HEK293 (cell line): ENCODE results near the gene BCDIN3D.
A peak's percentile ranks its signal among the peaks of the same experiment; 100 is the strongest.

Experiments
- AEBP2 ChIP-seq: fragments of 450-650 bp; formaldehyde crosslinking; IDR thresholded peaks from 2 replicates; pipeline ENCODE4 v1.5.1; 2016; ENCODE audit warnings: missing biosample characterization, missing genetic modification characterization, borderline replicate concordance
- ELK4 ChIP-seq: IDR thresholded peaks from 2 replicates; pipeline ENCODE4 v1.6.1; 2011; ENCODE audit warnings: mild to moderate bottlenecking, low read depth, low read length, borderline replicate concordance
- GLIS2 ChIP-seq: fragments of 450-650 bp; formaldehyde crosslinking; IDR thresholded peaks from 2 replicates; pipeline ENCODE4 v1.5.1; 2016; ENCODE audit warnings: missing biosample characterization, missing genetic modification characterization
- HOXD13 ChIP-seq: sonication (generic); formaldehyde crosslinking; IDR thresholded peaks from 2 replicates; pipeline ENCODE4 v1.8.0; 2022; ENCODE audit warnings: missing genetic modification reagents, borderline replicate concordance
- INSM2 ChIP-seq: fragments of 450-650 bp; formaldehyde crosslinking; IDR thresholded peaks from 2 replicates; pipeline ENCODE4 v1.5.1; 2016; ENCODE audit warnings: missing biosample characterization, missing genetic modification characterization
- KLF9 ChIP-seq: fragments of 450-650 bp; formaldehyde crosslinking; IDR thresholded peaks from 2 replicates; pipeline ENCODE4 v1.5.1; 2016; ENCODE audit warnings: missing biosample characterization, missing genetic modification characterization, low read depth
- MYNN ChIP-seq: fragments of 450-650 bp; formaldehyde crosslinking; IDR thresholded peaks from 2 replicates; pipeline ENCODE4 v1.5.1; 2016; ENCODE audit warnings: missing biosample characterization, missing genetic modification characterization, borderline replicate concordance
- ZIC2 ChIP-seq: fragments of 450-650 bp; formaldehyde crosslinking; IDR thresholded peaks from 2 replicates; pipeline ENCODE4 v1.5.1; 2016; ENCODE audit warnings: missing biosample characterization, missing genetic modification characterization
- ZNF211 ChIP-seq: fragments of 450-650 bp; formaldehyde crosslinking; IDR thresholded peaks from 2 replicates; pipeline ENCODE4 v1.5.1; 2016; ENCODE audit warnings: low read depth, missing biosample characterization, missing genetic modification characterization
- ZNF274 ChIP-seq, 2 experiments: fragments of 200-500 bp in 1 of 2; fragments of 450-650 bp in 1 of 2; sonication (Bioruptor generic) in 1 of 2; formaldehyde crosslinking in 1 of 2; IDR thresholded peaks; 2 replicates each; pipeline versions ENCODE4 v1.5.1 to v1.6.1; 2014 to 2016; ENCODE audit warnings: borderline replicate concordance in 1 of 2, inconsistent platforms in 1 of 2, low read length in 1 of 2, missing biosample characterization in 1 of 2, missing genetic modification characterization in 1 of 2
- ZNF292 ChIP-seq: fragments of 450-650 bp; formaldehyde crosslinking; IDR thresholded peaks from 2 replicates; pipeline ENCODE4 v1.5.1; 2016; ENCODE audit warnings: low read depth, missing biosample characterization, missing genetic modification characterization, borderline replicate concordance
- ZNF416 ChIP-seq: fragments of 450-650 bp; formaldehyde crosslinking; IDR thresholded peaks from 2 replicates; pipeline ENCODE4 v1.5.1; 2016; ENCODE audit warnings: missing biosample characterization, missing genetic modification characterization
- ZNF473 ChIP-seq: fragments of 450-650 bp; formaldehyde crosslinking; IDR thresholded peaks from 2 replicates; pipeline ENCODE4 v1.5.1; 2017; ENCODE audit warnings: missing biosample characterization, missing genetic modification characterization
- ZNF501 ChIP-seq: fragments of 450-650 bp; formaldehyde crosslinking; IDR thresholded peaks from 2 replicates; pipeline ENCODE4 v1.5.1; 2016; ENCODE audit warnings: missing biosample characterization, missing genetic modification characterization
- ZNF513 ChIP-seq: fragments of 450-650 bp; IDR thresholded peaks from 2 replicates; pipeline ENCODE4 v1.5.1; 2018; ENCODE audit warnings: missing biosample characterization, missing genetic modification characterization
- ZNF514 ChIP-seq: fragments of 450-650 bp; formaldehyde crosslinking; IDR thresholded peaks from 2 replicates; pipeline ENCODE4 v1.5.1; 2016; ENCODE audit warnings: missing biosample characterization, missing genetic modification characterization
- ZNF521 ChIP-seq: fragments of 450-650 bp; formaldehyde crosslinking; IDR thresholded peaks from 2 replicates; pipeline ENCODE4 v1.5.1; 2017; ENCODE audit warnings: missing biosample characterization, mild to moderate bottlenecking, missing genetic modification characterization
- ZNF529 ChIP-seq: fragments of 450-650 bp; formaldehyde crosslinking; IDR thresholded peaks from 2 replicates; pipeline ENCODE4 v1.5.1; 2017; ENCODE audit warnings: missing genetic modification characterization, missing biosample characterization; ENCODE audit not compliant: insufficient replicate concordance
- ZNF530 ChIP-seq: fragments of 450-650 bp; formaldehyde crosslinking; IDR thresholded peaks from 2 replicates; pipeline ENCODE4 v1.5.1; 2016; ENCODE audit warnings: low read depth, missing biosample characterization, missing genetic modification characterization
- ZNF560 ChIP-seq: fragments of 450-650 bp; formaldehyde crosslinking; IDR thresholded peaks from 2 replicates; pipeline ENCODE4 v1.5.1; 2017; ENCODE audit warnings: missing biosample characterization, missing genetic modification characterization, borderline replicate concordance
- ZNF596 ChIP-seq: fragments of 450-650 bp; IDR thresholded peaks from 2 replicates; pipeline ENCODE4 v1.5.0; 2018; ENCODE audit warnings: missing biosample characterization, mild to moderate bottlenecking, missing genetic modification characterization, moderate library complexity
- ZNF660 ChIP-seq: fragments of 450-650 bp; IDR thresholded peaks from 2 replicates; pipeline ENCODE4 v1.5.1; 2018; ENCODE audit warnings: missing biosample characterization, mild to moderate bottlenecking, missing genetic modification characterization
- ZNF747 ChIP-seq: fragments of 450-650 bp; formaldehyde crosslinking; IDR thresholded peaks from 2 replicates; pipeline ENCODE4 v1.5.1; 2016; ENCODE audit warnings: missing biosample characterization, missing genetic modification characterization
- ZNF792 ChIP-seq: fragments of 450-650 bp; formaldehyde crosslinking; IDR thresholded peaks from 2 replicates; pipeline ENCODE4 v1.5.1; 2016; ENCODE audit warnings: missing biosample characterization, missing genetic modification characterization
- ZSCAN23 ChIP-seq: fragments of 450-650 bp; formaldehyde crosslinking; IDR thresholded peaks from 2 replicates; pipeline ENCODE4 v1.5.1; 2016; ENCODE audit warnings: missing biosample characterization, missing genetic modification characterization
- ZSCAN5A ChIP-seq: fragments of 450-650 bp; formaldehyde crosslinking; IDR thresholded peaks from 2 replicates; pipeline ENCODE4 v1.5.1; 2016; ENCODE audit warnings: missing biosample characterization, missing genetic modification characterization
- ZXDB ChIP-seq: fragments of 450-650 bp; formaldehyde crosslinking; IDR thresholded peaks from 2 replicates; pipeline ENCODE4 v1.5.1; 2016; ENCODE audit warnings: missing biosample characterization, missing genetic modification characterization

Gene BCDIN3D

GRCh38 chr12:49825971-49826421, 16.9 kb downstream of the BCDIN3D start (continued):
- TF ChIP-seq ZNF560 (tag by site-specific recombination) (no peak), ZNF521 (tag by site-specific recombination) (no peak), ZNF792 (no peak), ZSCAN5A (tag by site-specific recombination) (no peak), ZNF274 (IDR thresholded peaks at IDR 0.05; ENCODE audit: low read length) (no peak), ZNF274 (tag by site-specific recombination; IDR thresholded peaks at IDR 0.05; ENCODE audit: borderline replicate concordance) (no peak), ZNF529 (no peak), ZNF292 (no peak), INSM2 (tag by site-specific recombination) (no peak), ZNF514 (tag by site-specific recombination) (no peak), ZNF596 (tag by site-specific recombination) (no peak), ZNF660 (tag by site-specific recombination) (no peak), ZNF513 (no peak), HOXD13 (CRISPR knock-in tag) (no peak), ZSCAN23 (no peak), MYNN (tag by site-specific recombination) (no peak), ZNF416 (tag by site-specific recombination) (no peak), ELK4 (no peak), KLF9 (tag by site-specific recombination) (no peak), ZNF530 (tag by site-specific recombination) (no peak), ZNF501 (tag by site-specific recombination) (no peak), ZNF747 (tag by site-specific recombination) (no peak), ZIC2 (tag by site-specific recombination) (peak; percentile 61), AEBP2 (tag by site-specific recombination) (no peak), ZNF211 (tag by site-specific recombination) (no peak), ZNF473 (tag by site-specific recombination) (no peak), ZXDB (no peak), GLIS2 (tag by site-specific recombination) (no peak)
- TF ChIP-seq, all 188 proteins: peak for 11
